DOHH2 (cell line): ENCODE measurements around the gene FANCC.
A peak's percentile ranks its signal among the peaks of the same experiment; 100 is the strongest.

ENCODE experiments used
- H3F3A ChIP-seq: fragments of 200-600 bp; sonication (generic), shearing (Covaris generic); 2 replicates; pipeline ENCODE4 v1.6.0; 2016; ENCODE audit warnings: antibody characterized with exemption, mild to moderate bottlenecking; ENCODE audit not compliant: control insufficient read depth, insufficient read depth
- H3K27ac ChIP-seq: fragments of 200-600 bp; sonication (generic); 2 replicates; pipeline ENCODE4 v1.5.1; 2014; ENCODE audit warnings: low read depth, mild to moderate bottlenecking, low read length, moderate library complexity
- H3K27me3 ChIP-seq: fragments of 200-600 bp; sonication (generic); 2 replicates; pipeline ENCODE4 v1.6.1; 2014; ENCODE audit warnings: mild to moderate bottlenecking, low read length, mixed read lengths; ENCODE audit not compliant: control insufficient read depth
- H3K36me3 ChIP-seq: fragments of 200-600 bp; sonication (generic); 2 replicates; pipeline ENCODE4 v1.6.1; 2014; ENCODE audit warnings: mild to moderate bottlenecking, low read length, moderate library complexity, mixed read lengths; ENCODE audit not compliant: control insufficient read depth
- H3K4me1 ChIP-seq: fragments of 200-600 bp; sonication (generic); 2 replicates; pipeline ENCODE4 v1.6.1; 2014; ENCODE audit warnings: mild to moderate bottlenecking, low read length, mixed read lengths; ENCODE audit not compliant: control insufficient read depth
- H3K4me2 ChIP-seq: fragments of 200-600 bp; sonication (generic); 2 replicates; pipeline ENCODE4 v1.6.0; 2014; ENCODE audit warnings: mild to moderate bottlenecking, low read length, moderate library complexity
- H3K4me3 ChIP-seq: fragments of 200-600 bp; sonication (generic); 2 replicates; pipeline ENCODE4 v1.5.1; 2014; ENCODE audit warnings: mild to moderate bottlenecking, low read length, mixed read lengths
- H3K79me2 ChIP-seq: fragments of 200-600 bp; sonication (generic); 2 replicates; pipeline ENCODE4 v1.6.1; 2014; ENCODE audit warnings: mild to moderate bottlenecking, low read length, mixed read lengths; ENCODE audit not compliant: control insufficient read depth
- H3K9me2 ChIP-seq: fragments of 200-600 bp; sonication (generic); replicated peaks from 2 replicates; pipeline ENCODE4 v1.6.1; 2014; ENCODE audit warnings: mild to moderate bottlenecking, low read length, mixed read lengths; ENCODE audit not compliant: control insufficient read depth
- H3K9me3 ChIP-seq: fragments of 200-600 bp; sonication (generic); 2 replicates; pipeline ENCODE4 v1.6.1; 2014; ENCODE audit warnings: antibody characterized with exemption, low read length, mixed read lengths; ENCODE audit not compliant: control insufficient read depth, insufficient read depth
- H4K20me1 ChIP-seq: fragments of 200-600 bp; sonication (generic); 2 replicates; pipeline ENCODE4 v1.6.0; 2014; ENCODE audit warnings: low read depth, mild to moderate bottlenecking, antibody characterized with exemption, low read length, moderate library complexity; ENCODE audit not compliant: control insufficient read depth, insufficient read depth
- CTCF ChIP-seq: fragments of 200-600 bp; sonication (generic); IDR thresholded peaks from one replicate; pipeline ENCODE4 v1.5.1; 2014; ENCODE audit warnings: antibody characterized with exemption, mild to moderate bottlenecking, low read depth, low read length; ENCODE audit not compliant: poor library complexity, severe bottlenecking
- EZH2phosphoT487 ChIP-seq: fragments of 200-600 bp; sonication (generic); IDR thresholded peaks from 2 replicates; pipeline ENCODE4 v1.6.1; 2017; ENCODE audit warnings: borderline replicate concordance, mild to moderate bottlenecking, antibody characterized with exemption, low read length, moderate library complexity, mixed read lengths

Gene FANCC

GRCh38 chr9:95049761-95050160, 267.7 kb downstream of the FANCC start:
- no peaks in the 10 kb centered on the region for H3F3A ChIP-seq
- peaks cover 40% of the 10 kb centered on the region for H3K27me3 ChIP-seq
- H3K79me2 ChIP-seq, result no peaks in the 10 kb centered on the region
- no peak overlapping the region for H3K4me2 ChIP-seq
- no peaks in the 10 kb centered on the region for H3K9me3 ChIP-seq
- no peak overlapping the region for H3K27ac ChIP-seq
- H4K20me1 ChIP-seq, result no peaks in the 10 kb centered on the region
- no peak overlapping the region for H3K4me3 ChIP-seq
- no peaks in the 10 kb centered on the region for H3K36me3 ChIP-seq
- TF ChIP-seq CTCF, result no peak
- TF ChIP-seq EZH2phosphoT487, result 0 out of 2 replicates have a peak, but pooled peaks have one; percentile 2
- no peaks in the 10 kb centered on the region for H3K9me2 ChIP-seq
- H3K4me1 ChIP-seq, result peaks cover 7% of the 10 kb centered on the region
